Neutrophil (primary cell): ENCODE measurements around the gene PTPRN2.

Experiments used
- H3K27ac ChIP-seq: fragments of 200-600 bp; sonication (generic); 2 replicates; pipeline ENCODE4 v1.5.1; 2016; ENCODE audit warnings: mild to moderate bottlenecking, moderate library complexity
- H3K27me3 ChIP-seq: fragments of 200-600 bp; sonication (generic); 2 replicates; pipeline ENCODE4 v1.6.0; 2016; ENCODE audit warnings: mild to moderate bottlenecking
- H3K36me3 ChIP-seq: fragments of 200-600 bp; sonication (generic); 2 replicates; pipeline ENCODE4 v1.5.1; 2017
- H3K4me1 ChIP-seq, 2 experiments: fragments of 200-600 bp in 1 of 2; sonication (generic) in 1 of 2; 1 replicate in 1 of 2; 2 replicates in 1 of 2; pipeline versions ENCODE4 v1.5.1 to v1.6.1; 2013 to 2016; ENCODE audit warnings: low read depth in 1 of 2, low read length in 1 of 2, mild to moderate bottlenecking in 1 of 2, moderate library complexity in 1 of 2; ENCODE audit not compliant: control insufficient read depth in 1 of 2, insufficient read depth in 1 of 2
- H3K4me3 ChIP-seq, 2 experiments: fragments of 200-600 bp in 1 of 2; sonication (generic) in 1 of 2; 1 replicate in 1 of 2; 2 replicates in 1 of 2; pipeline ENCODE4 v1.5.1; 2013 to 2016; ENCODE audit warnings: low read depth in 1 of 2, low read length in 1 of 2, mild to moderate bottlenecking in 1 of 2, moderate library complexity in 1 of 2
- H3K9me3 ChIP-seq: fragments of 200-600 bp; sonication (generic); 2 replicates; pipeline ENCODE4 v1.5.1; 2016
- CTCF ChIP-seq: fragments of 200-600 bp; sonication (generic); IDR thresholded peaks from 2 replicates; pipeline ENCODE4 v1.5.1; 2016; ENCODE audit warnings: antibody characterized with exemption

The PTPRN2 gene

GRCh38 chr7:157637216-157637949, 950.2 kb downstream of the PTPRN2 start:
- TF ChIP-seq CTCF: no peak
- no peaks in the 10 kb centered on the region for H3K36me3 ChIP-seq
- peaks cover 15% of the 10 kb centered on the region for H3K27me3 ChIP-seq
- H3K4me3 ChIP-seq: no peak overlapping the region
- H3K4me1 ChIP-seq: no peaks in the 10 kb centered on the region
- H3K27ac ChIP-seq: no peak overlapping the region
- no peaks in the 10 kb centered on the region for H3K9me3 ChIP-seq

GRCh38 chr7:157635669-157636068, 952.0 kb downstream of the PTPRN2 start:
- TF ChIP-seq CTCF: no peak
- Histone ChIP-seq H3K4me1 (no peaks in the 10 kb centered on the region), H3K27ac (no peak overlapping the region), H3K9me3 (no peaks in the 10 kb centered on the region), H3K36me3 (no peaks in the 10 kb centered on the region), H3K4me3 (no peak overlapping the region), H3K27me3 (peaks cover 26% of the 10 kb centered on the region)

GRCh38 chr7:157635148-157635500, 952.5 kb downstream of the PTPRN2 start:
- TF ChIP-seq CTCF: no peak
- Histone ChIP-seq H3K36me3 (no peaks in the 10 kb centered on the region), H3K27me3 (peaks cover 30% of the 10 kb centered on the region), H3K9me3 (no peaks in the 10 kb centered on the region), H3K4me1 (no peaks in the 10 kb centered on the region), H3K27ac (no peak overlapping the region), H3K4me3 (no peak overlapping the region)

- no peaks in the 10 kb centered on the region for H3K9me3 ChIP-seq
- H3K4me1 ChIP-seq: no peaks in the 10 kb centered on the region
- H3K27me3 ChIP-seq: peaks cover 35% of the 10 kb centered on the region
- H3K27ac ChIP-seq: no peak overlapping the region
- no peak overlapping the region for H3K4me3 ChIP-seq
- H3K36me3 ChIP-seq: no peaks in the 10 kb centered on the region
- TF ChIP-seq CTCF: no peak
Measured at GRCh38 chr7:157634401-157635147, 953.0 kb downstream of the PTPRN2 start.

- Histone ChIP-seq H3K4me1 (no peaks in the 10 kb centered on the region), H3K9me3 (no peaks in the 10 kb centered on the region), H3K27me3 (peaks cover 44% of the 10 kb centered on the region), H3K36me3 (no peaks in the 10 kb centered on the region), H3K27ac (no peak overlapping the region), H3K4me3 (no peak overlapping the region)
- TF ChIP-seq CTCF: no peak
Measured at GRCh38 chr7:157633465-157634185, 954.0 kb downstream of the PTPRN2 start.
